Heart right ventricle (tissue), 16 donors: ENCODE results near the gene ARL10. TPM values are rescaled to one million over a fixed set of nuclear protein-coding genes. Genes with fewer than 3 reads are reported as not detected.

Source experiments
- ATAC-seq, 8 donors: fragments of 200-7000 bp; cut with Tn5 transposase; one replicate each; pipeline ENCODE4 v1.9.1; 2020; ENCODE audit warnings: mild to moderate bottlenecking in 8 of 8, moderate library complexity in 8 of 8, moderate number of reproducible peaks in 1 of 8
- DNase-seq, 2 donors: peaks; one replicate each; pipeline ENCODE4 v3.0.0-alpha.2; 2020
- H3K27ac ChIP-seq, 10 donors: fragments of 200-600 bp; sonication (generic) in 2 of 10; one replicate each; pipeline versions ENCODE4 v1.5.0 to v1.8.0; 2020 to 2022; ENCODE audit warnings: mild to moderate bottlenecking in 3 of 10
- H3K27me3 ChIP-seq, 7 donors: fragments of 200-600 bp; one replicate each; pipeline ENCODE4 v1.8.0; 2021 to 2022; ENCODE audit warnings: mild to moderate bottlenecking in 2 of 7
- H3K36me3 ChIP-seq, 9 donors: fragments of 200-600 bp; sonication (generic) in 1 of 9; one replicate each; pipeline versions ENCODE4 v1.5.0 to v1.8.0; 2020 to 2022; ENCODE audit warnings: mild to moderate bottlenecking in 2 of 9
- H3K4me1 ChIP-seq, 9 donors: fragments of 200-600 bp; sonication (generic) in 1 of 9; one replicate each; pipeline versions ENCODE4 v1.5.0 to v1.8.0; 2020 to 2022; ENCODE audit warnings: mild to moderate bottlenecking in 4 of 9
- H3K4me3 ChIP-seq, 10 donors: fragments of 200-600 bp; sonication (generic) in 2 of 10; one replicate each; pipeline versions ENCODE4 v1.5.0 to v1.8.0; 2020 to 2022; ENCODE audit warnings: mild to moderate bottlenecking in 7 of 10, moderate library complexity in 2 of 10
- H3K9me3 ChIP-seq, 11 donors: fragments of 200-600 bp in 10 of 11; sonication (generic) in 2 of 11; one replicate each; pipeline versions ENCODE4 v1.5.0 to v1.8.0; 2013 to 2022; ENCODE audit warnings: mild to moderate bottlenecking in 2 of 11, control low read depth in 1 of 11, moderate library complexity in 1 of 11
- CTCF ChIP-seq, 9 donors: fragments of 200-600 bp; sonication (generic) in 2 of 9; IDR thresholded peaks; one replicate each; pipeline versions ENCODE4 v1.5.0 to v1.8.0; 2021 to 2022; ENCODE audit warnings: antibody characterized with exemption in 9 of 9, mild to moderate bottlenecking in 5 of 9, moderate library complexity in 1 of 9
- WGBS, 2 donors: extraction: QIAGEN DNeasy Blood & Tissue Kit; methylation state at CpG; one replicate each; pipeline ENCODE4 v1.1.7; 2013; ENCODE audit warnings: inconsistent platforms in 1 of 2; 5-methylcytosine and 5-hydroxymethylcytosine counted together
- intact Hi-C, 10 donors: fragments of 100-400 bp; cut with DNase I; formaldehyde crosslinking; loops; one replicate each; pipeline versions ENCODE4 v1.11.1 to v1.14.2; 2022
- polyA plus RNA-seq, 2 donors: library from polyadenylated mRNA; stranded (reverse); fragments of 200-250 nt; gene quantifications; one replicate each; pipeline ENCODE4 v1.2.3, GENCODE V29; 2013
- total RNA-seq, 10 donors: library from RNA; stranded (reverse); fragmentation: NEBNext Ultra II Directional in 3 of 10; extraction: Animal tissue kit (Norgen Biotek cat#: 25700) in 3 of 10; gene quantifications; one replicate each; pipeline versions ENCODE4 v1.2.1 to v1.2.4, GENCODE V29; 2021 to 2023
- donor health status: Arrhythmogenic right ventricular cardiomyopathy.
- donor health status: ischemic (EF 13 %, LVEDD 7.1; RV severe dilation, severe dysfunction).
- donor health status: healthy with polysubstance abuse.
- donor health status: DM: no; HTN: yes; CAD: no.
- donor health status: DM: no; HTN: no; CAD: no.
- donor health status: ischemic (EF 25% LVEDD 6.9; RV normal size, moderate dysfunction).
- donor health status: ischemic (EF 25% LVEDD 5.7; RV mildly dilated, moderate dysfunction).
- donor health status: healthy.
- donor health status: DM: yes; HTN: yes; CAD: no.
- donor health status: Ischemic cardiomyopathy.
- donor health status: ischemic (EF 35%, LVEDD 5.7; RV mildly dilated, moderate dysfunction).
- donor health status: nonischemic (EF 11% LVEDD 7.7; RV severe dilation, severe dysfunction).
- donor health status: DM: yes; HTN: yes; CAD: no.
- donor health status: PGD.
- donor health status: ischemic (EF 29% LVEDD 5.4; RV normal size, mild dysfunction).
- donor health status: nonischemic (EF 23%, LVEDD 6.1; RV moderate dilation, normal function).

ARL10 gene
- total and polyA plus RNA-seq, 12 donors = 1.5 to 12.3 (median 6.7) TPM

GRCh38 chr5:176424181-176424580 is 58.9 kb downstream of the ARL10 start:
- TF ChIP-seq CTCF (IDR thresholded peaks at IDR 0.05) = no peak
- intact Hi-C loops = no loop called here
- DNase-seq = no peak
- no peaks in the 10 kb centered on the region for H3K4me1 ChIP-seq
- H3K36me3 ChIP-seq = no peaks in the 10 kb centered on the region
- peaks cover 0 to 9% (median 0%) of the 10 kb centered on the region in 7 donors for H3K27me3 ChIP-seq
- no peak overlapping the region for H3K4me3 ChIP-seq
- no peaks in the 10 kb centered on the region for H3K9me3 ChIP-seq
- H3K27ac ChIP-seq = no peak overlapping the region
- WGBS, 2 donors = 66 to 73% methylated on average over 3 of the region's 3 CpGs
- no peak for ATAC-seq

GRCh38 chr5:176425138-176425537 is 59.9 kb downstream of the ARL10 start:
- DNase-seq (no peak), ATAC-seq (no peak)
- H3K4me3 ChIP-seq = no peak overlapping the region
- no peak overlapping the region for H3K27ac ChIP-seq
- intact Hi-C loops = no loop called here
- H3K4me1 ChIP-seq = no peaks in the 10 kb centered on the region
- peaks cover 0 to 9% (median 0%) of the 10 kb centered on the region in 7 donors for H3K27me3 ChIP-seq
- 91 to 100% methylated on average over 1 of the region's 1 CpG for WGBS, 2 donors
- no peaks in the 10 kb centered on the region for H3K9me3 ChIP-seq
- TF ChIP-seq CTCF (IDR thresholded peaks at IDR 0.05) = no peak
- no peaks in the 10 kb centered on the region for H3K36me3 ChIP-seq

GRCh38 chr5:176425791-176426190 is 60.5 kb downstream of the ARL10 start:
- H3K27ac ChIP-seq = no peak overlapping the region
- DNase-seq = no peak
- H3K4me3 ChIP-seq = no peak overlapping the region
- H3K36me3 ChIP-seq = no peaks in the 10 kb centered on the region
- H3K27me3 ChIP-seq = peaks cover 0 to 9% (median 0%) of the 10 kb centered on the region in 7 donors
- intact Hi-C loops = no loop called here
- no peak for ATAC-seq
- WGBS, 2 donors = 90 to 98% methylated on average over 1 of the region's 1 CpG
- H3K9me3 ChIP-seq = no peaks in the 10 kb centered on the region
- TF ChIP-seq CTCF (IDR thresholded peaks at IDR 0.05) = no peak
- no peaks in the 10 kb centered on the region for H3K4me1 ChIP-seq

- ATAC-seq = no peak
- WGBS, 2 donors = 84 to 87% methylated on average over 1 of the region's 1 CpG
These were observed 61.6 kb downstream of the ARL10 start for GRCh38 chr5:176426876-176427275.

More at GRCh38 chr5:176426876-176427275, 61.6 kb downstream of the ARL10 start:
- Histone ChIP-seq H3K4me3 (no peak overlapping the region), H3K4me1 (no peaks in the 10 kb centered on the region), H3K27me3 (peaks cover 0 to 9% (median 0%) of the 10 kb centered on the region in 7 donors), H3K36me3 (no peaks in the 10 kb centered on the region), H3K27ac (no peak overlapping the region), H3K9me3 (no peaks in the 10 kb centered on the region)
- intact Hi-C loops = no loop called here
- no peak for TF ChIP-seq CTCF (IDR thresholded peaks at IDR 0.05)
- no peak for DNase-seq
